ENCODE results near the gene CCL14. TPM values are rescaled to one million over a fixed set of nuclear protein-coding genes. Genes with fewer than 3 reads are reported as not detected.

Gene CCL14
- polyA plus RNA-seq, 1 donor (not counting 4 experiments of a cell fraction or from before 2014, with no cell fraction given), result not detected

GRCh38 chr17:35977509-35977908 lies 9.0 kb downstream of the CCL14 start:
- no peak for DNase-seq (ENCODE audit: low read depth, low spot score)
- no peak overlapping the region for H3K4me2 ChIP-seq (ENCODE audit: control insufficient read depth, extremely low read depth, insufficient read depth, low read depth, low read length)
- peaks cover 4% of the 10 kb centered on the region for H3K27me3 ChIP-seq (ENCODE audit: control insufficient read depth, extremely low read depth, insufficient read depth, low read length)
- H3K9me3 ChIP-seq (ENCODE audit: control insufficient read depth, low read depth, low read length), result no peaks in the 10 kb centered on the region
- peaks cover 18% of the 10 kb centered on the region for H3K4me1 ChIP-seq (ENCODE audit: control insufficient read depth, extremely low read depth, insufficient read depth, low read length)
- FAIRE-seq, result no peak
- no peak overlapping the region for H3K9ac ChIP-seq (ENCODE audit: control insufficient read depth, extremely low read depth, insufficient read depth, low read length)
- H3K9me1 ChIP-seq (ENCODE audit: control insufficient read depth, extremely low read depth, insufficient read depth, low read length), result no peaks in the 10 kb centered on the region
- TF ChIP-seq EZH2 (IDR thresholded peaks at IDR 0.05; ENCODE audit: low read length) (no peak), CTCF (optimal IDR thresholded peaks at IDR 0.05 in 1 of 3, IDR thresholded peaks at IDR 0.05 in 1 of 3, conservative IDR thresholded peaks at IDR 0.05 in 1 of 3; ENCODE audit: extremely low read depth in 1 of 3, insufficient read depth in 2 of 3, low read length in 3 of 3) (no peak)
- H4K20me1 ChIP-seq (ENCODE audit: control insufficient read depth, extremely low read depth, insufficient read depth, low read length), result no peaks in the 10 kb centered on the region
- dilution Hi-C loops (cut with MboI; ENCODE audit: extremely low pct_ligation_motif_present, low sequenced_read_pairs), result loop anchor here (25.0 kb wide), 1 partner anchor 160 kb away; no protein-coding TSS in a partner anchor
- H2AFZ ChIP-seq (ENCODE audit: control insufficient read depth, low read length), result no peak overlapping the region
- no peaks in the 10 kb centered on the region for H3K79me2 ChIP-seq (ENCODE audit: control insufficient read depth, insufficient read depth, low read length)
- no peaks in the 10 kb centered on the region for H3K36me3 ChIP-seq (ENCODE audit: control insufficient read depth in 2 of 2, extremely low read depth in 1 of 2, insufficient read depth in 2 of 2, low read length in 2 of 2)
- no peak overlapping the region for H3K4me3 ChIP-seq (ENCODE audit: control insufficient read depth in 2 of 3, extremely low read depth in 1 of 3, insufficient read depth in 2 of 3, low read depth in 1 of 3, low read length in 3 of 3)
- no peak overlapping the region for H3K27ac ChIP-seq (ENCODE audit: control insufficient read depth, insufficient read depth, low read length)

GRCh38 chr17:35973333-35974260 lies 12.9 kb downstream of the CCL14 start:
- DNase-seq (ENCODE audit: low read depth, low spot score), result peak; percentile 11
- no peak for TF ChIP-seq EZH2 (IDR thresholded peaks at IDR 0.05; ENCODE audit: low read length)
- TF ChIP-seq CTCF (optimal IDR thresholded peaks at IDR 0.05 in 1 of 3, IDR thresholded peaks at IDR 0.05 in 1 of 3, conservative IDR thresholded peaks at IDR 0.05 in 1 of 3; ENCODE audit: extremely low read depth in 1 of 3, insufficient read depth in 2 of 3, low read length in 3 of 3), result no peak
- peak overlapping the region; percentile 60 for H3K4me2 ChIP-seq (ENCODE audit: control insufficient read depth, extremely low read depth, insufficient read depth, low read depth, low read length)
- H3K27ac ChIP-seq (ENCODE audit: control insufficient read depth, insufficient read depth, low read length), result peak overlapping the region; percentile 18
- no peaks in the 10 kb centered on the region for H3K36me3 ChIP-seq (ENCODE audit: control insufficient read depth in 2 of 2, extremely low read depth in 1 of 2, insufficient read depth in 2 of 2, low read length in 2 of 2)
- dilution Hi-C loops (cut with MboI; ENCODE audit: extremely low pct_ligation_motif_present, low sequenced_read_pairs), result no loop called here
- H3K9ac ChIP-seq (ENCODE audit: control insufficient read depth, extremely low read depth, insufficient read depth, low read length), result no peak overlapping the region
- H3K4me3 ChIP-seq (ENCODE audit: control insufficient read depth in 2 of 3, extremely low read depth in 1 of 3, insufficient read depth in 2 of 3, low read depth in 1 of 3, low read length in 3 of 3), result no peak overlapping the region
- H4K20me1 ChIP-seq (ENCODE audit: control insufficient read depth, extremely low read depth, insufficient read depth, low read length), result no peaks in the 10 kb centered on the region
- FAIRE-seq, result no peak
- H3K27me3 ChIP-seq (ENCODE audit: control insufficient read depth, extremely low read depth, insufficient read depth, low read length), result no peaks in the 10 kb centered on the region
- no peaks in the 10 kb centered on the region for H3K9me1 ChIP-seq (ENCODE audit: control insufficient read depth, extremely low read depth, insufficient read depth, low read length)
- no peaks in the 10 kb centered on the region for H3K79me2 ChIP-seq (ENCODE audit: control insufficient read depth, insufficient read depth, low read length)
- H3K4me1 ChIP-seq (ENCODE audit: control insufficient read depth, extremely low read depth, insufficient read depth, low read length), result peaks cover 18% of the 10 kb centered on the region
- peak overlapping the region; percentile 38 for H2AFZ ChIP-seq (ENCODE audit: control insufficient read depth, low read length)
- H3K9me3 ChIP-seq (ENCODE audit: control insufficient read depth, low read depth, low read length), result no peaks in the 10 kb centered on the region
